ENCODE data around the gene AASDHPPT.

AASDHPPT gene

GRCh38 chr11:106088896-106089295 is 11.4 kb downstream of the AASDHPPT start:
- Histone ChIP-seq H3K36me3 (ENCODE audit: control insufficient read depth, insufficient read depth, low read length) (peaks cover 1% of the 10 kb centered on the region), H3K4me1 (ENCODE audit: control insufficient read depth, insufficient read depth, low read length) (no peaks in the 10 kb centered on the region), H3K9ac (ENCODE audit: low read depth, low read length) (no peak overlapping the region), H3K4me3 (ENCODE audit: low read depth, low read length) (no peak overlapping the region), H3K9me3 (ENCODE audit: control insufficient read depth, insufficient read depth, low read length) (no peaks in the 10 kb centered on the region), H3K27me3 (ENCODE audit: control insufficient read depth, insufficient read depth, low read length) (no peaks in the 10 kb centered on the region)

- no peak overlapping the region for H3K4me3 ChIP-seq (ENCODE audit: low read depth, low read length)
- no peak overlapping the region for H3K9ac ChIP-seq (ENCODE audit: low read depth, low read length)
- H3K36me3 ChIP-seq (ENCODE audit: control insufficient read depth, insufficient read depth, low read length) = peaks cover 5% of the 10 kb centered on the region
These were observed 14.1 kb downstream of the AASDHPPT start for GRCh38 chr11:106091480-106092123.

GRCh38 chr11:106092446-106092845 is 15.0 kb downstream of the AASDHPPT start:
- Histone ChIP-seq H3K4me3 (ENCODE audit: low read depth, low read length) (no peak overlapping the region), H3K9me3 (ENCODE audit: control insufficient read depth, insufficient read depth, low read length) (no peaks in the 10 kb centered on the region), H3K4me1 (ENCODE audit: control insufficient read depth, insufficient read depth, low read length) (no peaks in the 10 kb centered on the region), H3K27me3 (ENCODE audit: control insufficient read depth, insufficient read depth, low read length) (no peaks in the 10 kb centered on the region), H3K9ac (ENCODE audit: low read depth, low read length) (no peak overlapping the region), H3K36me3 (ENCODE audit: control insufficient read depth, insufficient read depth, low read length) (peaks cover 8% of the 10 kb centered on the region)

More at GRCh38 chr11:106091480-106092123, 14.1 kb downstream of the AASDHPPT start:
- Histone ChIP-seq H3K27me3 (ENCODE audit: control insufficient read depth, insufficient read depth, low read length) (no peaks in the 10 kb centered on the region), H3K4me1 (ENCODE audit: control insufficient read depth, insufficient read depth, low read length) (no peaks in the 10 kb centered on the region), H3K9me3 (ENCODE audit: control insufficient read depth, insufficient read depth, low read length) (no peaks in the 10 kb centered on the region)

- H3K36me3 ChIP-seq (ENCODE audit: control insufficient read depth, insufficient read depth, low read length) = peaks cover 6% of the 10 kb centered on the region
- H3K4me3 ChIP-seq (ENCODE audit: low read depth, low read length) = no peak overlapping the region
- H3K9me3 ChIP-seq (ENCODE audit: control insufficient read depth, insufficient read depth, low read length) = no peaks in the 10 kb centered on the region
- H3K9ac ChIP-seq (ENCODE audit: low read depth, low read length) = no peak overlapping the region
- peaks cover 2% of the 10 kb centered on the region for H3K4me1 ChIP-seq (ENCODE audit: control insufficient read depth, insufficient read depth, low read length)
- no peaks in the 10 kb centered on the region for H3K27me3 ChIP-seq (ENCODE audit: control insufficient read depth, insufficient read depth, low read length)
These were observed 21.6 kb downstream of the AASDHPPT start for GRCh38 chr11:106098893-106099553.

- no peaks in the 10 kb centered on the region for H3K27me3 ChIP-seq (ENCODE audit: control insufficient read depth, insufficient read depth, low read length)
- no peak overlapping the region for H3K4me3 ChIP-seq (ENCODE audit: low read depth, low read length)
- H3K4me1 ChIP-seq (ENCODE audit: control insufficient read depth, insufficient read depth, low read length) = peaks cover 2% of the 10 kb centered on the region
- H3K36me3 ChIP-seq (ENCODE audit: control insufficient read depth, insufficient read depth, low read length) = peaks cover 4% of the 10 kb centered on the region
- H3K9me3 ChIP-seq (ENCODE audit: control insufficient read depth, insufficient read depth, low read length) = no peaks in the 10 kb centered on the region
- H3K9ac ChIP-seq (ENCODE audit: low read depth, low read length) = no peak overlapping the region
These were observed 23.9 kb downstream of the AASDHPPT start for GRCh38 chr11:106101370-106101769.

- H3K4me1 ChIP-seq (ENCODE audit: control insufficient read depth, insufficient read depth, low read length) = peaks cover 2% of the 10 kb centered on the region
- H3K4me3 ChIP-seq (ENCODE audit: low read depth, low read length) = no peak overlapping the region
These were observed 24.4 kb downstream of the AASDHPPT start for GRCh38 chr11:106101819-106102218.

GRCh38 chr11:106105986-106106385 is 28.5 kb downstream of the AASDHPPT start:
- H3K27me3 ChIP-seq (ENCODE audit: control insufficient read depth, insufficient read depth, low read length) = no peaks in the 10 kb centered on the region
- H3K36me3 ChIP-seq (ENCODE audit: control insufficient read depth, insufficient read depth, low read length) = no peaks in the 10 kb centered on the region
- H3K4me3 ChIP-seq (ENCODE audit: low read depth, low read length) = no peak overlapping the region
- peaks cover 1% of the 10 kb centered on the region for H3K4me1 ChIP-seq (ENCODE audit: control insufficient read depth, insufficient read depth, low read length)
- no peaks in the 10 kb centered on the region for H3K9me3 ChIP-seq (ENCODE audit: control insufficient read depth, insufficient read depth, low read length)
- H3K9ac ChIP-seq (ENCODE audit: low read depth, low read length) = no peak overlapping the region

More at GRCh38 chr11:106101819-106102218, 24.4 kb downstream of the AASDHPPT start:
- H3K27me3 ChIP-seq (ENCODE audit: control insufficient read depth, insufficient read depth, low read length) = no peaks in the 10 kb centered on the region
- H3K9me3 ChIP-seq (ENCODE audit: control insufficient read depth, insufficient read depth, low read length) = no peaks in the 10 kb centered on the region
- no peak overlapping the region for H3K9ac ChIP-seq (ENCODE audit: low read depth, low read length)
- peaks cover 4% of the 10 kb centered on the region for H3K36me3 ChIP-seq (ENCODE audit: control insufficient read depth, insufficient read depth, low read length)

- Histone ChIP-seq H3K27me3 (ENCODE audit: control insufficient read depth, insufficient read depth, low read length) (no peaks in the 10 kb centered on the region), H3K9ac (ENCODE audit: low read depth, low read length) (no peak overlapping the region), H3K4me1 (ENCODE audit: control insufficient read depth, insufficient read depth, low read length) (no peaks in the 10 kb centered on the region), H3K4me3 (ENCODE audit: low read depth, low read length) (no peak overlapping the region), H3K9me3 (ENCODE audit: control insufficient read depth, insufficient read depth, low read length) (no peaks in the 10 kb centered on the region), H3K36me3 (ENCODE audit: control insufficient read depth, insufficient read depth, low read length) (no peaks in the 10 kb centered on the region)
These were observed 44.3 kb downstream of the AASDHPPT start for GRCh38 chr11:106121570-106122320.

GRCh38 chr11:106127604-106128003 is 50.1 kb downstream of the AASDHPPT start:
- no peaks in the 10 kb centered on the region for H3K4me1 ChIP-seq (ENCODE audit: control insufficient read depth, insufficient read depth, low read length)
- no peak overlapping the region for H3K4me3 ChIP-seq (ENCODE audit: low read depth, low read length)

GRCh38 chr11:106128740-106129139 is 51.3 kb downstream of the AASDHPPT start:
- H3K27me3 ChIP-seq (ENCODE audit: control insufficient read depth, insufficient read depth, low read length) = no peaks in the 10 kb centered on the region
- H3K36me3 ChIP-seq (ENCODE audit: control insufficient read depth, insufficient read depth, low read length) = no peaks in the 10 kb centered on the region
- H3K9ac ChIP-seq (ENCODE audit: low read depth, low read length) = no peak overlapping the region
- H3K4me1 ChIP-seq (ENCODE audit: control insufficient read depth, insufficient read depth, low read length) = no peaks in the 10 kb centered on the region
- H3K4me3 ChIP-seq (ENCODE audit: low read depth, low read length) = no peak overlapping the region
- no peaks in the 10 kb centered on the region for H3K9me3 ChIP-seq (ENCODE audit: control insufficient read depth, insufficient read depth, low read length)

More at GRCh38 chr11:106127604-106128003, 50.1 kb downstream of the AASDHPPT start:
- Histone ChIP-seq H3K9me3 (ENCODE audit: control insufficient read depth, insufficient read depth, low read length) (no peaks in the 10 kb centered on the region), H3K9ac (ENCODE audit: low read depth, low read length) (no peak overlapping the region), H3K36me3 (ENCODE audit: control insufficient read depth, insufficient read depth, low read length) (no peaks in the 10 kb centered on the region), H3K27me3 (ENCODE audit: control insufficient read depth, insufficient read depth, low read length) (no peaks in the 10 kb centered on the region)

- Histone ChIP-seq H3K4me3 (ENCODE audit: low read depth, low read length) (no peak overlapping the region), H3K4me1 (ENCODE audit: control insufficient read depth, insufficient read depth, low read length) (no peaks in the 10 kb centered on the region), H3K36me3 (ENCODE audit: control insufficient read depth, insufficient read depth, low read length) (no peaks in the 10 kb centered on the region), H3K9me3 (ENCODE audit: control insufficient read depth, insufficient read depth, low read length) (no peaks in the 10 kb centered on the region), H3K9ac (ENCODE audit: low read depth, low read length) (no peak overlapping the region), H3K27me3 (ENCODE audit: control insufficient read depth, insufficient read depth, low read length) (no peaks in the 10 kb centered on the region)
These were observed 54.5 kb downstream of the AASDHPPT start for GRCh38 chr11:106131998-106132397.

Data from iPS-15b (cell line).